Measurements from ENCODE around the gene ULBP3.

DNA sequence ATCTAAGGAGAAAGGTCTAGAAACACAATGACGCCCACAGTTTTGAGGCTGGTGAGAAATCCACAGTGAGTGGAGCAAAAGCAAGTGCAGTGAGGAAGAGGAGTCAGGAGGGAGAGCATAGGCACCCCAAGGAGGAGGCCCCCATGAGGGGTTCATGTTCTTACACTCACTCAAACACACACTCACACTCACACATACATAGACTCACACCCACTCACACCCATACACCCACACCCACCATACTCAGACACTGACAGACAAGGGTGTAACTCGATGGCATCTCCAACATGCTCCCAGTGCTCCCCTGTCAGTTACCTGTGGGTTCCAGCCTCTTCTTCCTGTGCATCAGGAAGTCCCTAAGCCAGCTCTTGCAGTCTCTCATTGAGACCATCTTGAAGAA lies 3.8 kb downstream of the ULBP3 start:
- TF ChIP-seq CTCF (conservative IDR thresholded peaks at IDR 0.05; ENCODE audit: low read length): no peak
- no peak for TF ChIP-seq EZH2phosphoT487 (IDR thresholded peaks at IDR 0.05; ENCODE audit: borderline replicate concordance)
